AG04450 (cell line): ENCODE results near the gene ADGRA1. TPM values are rescaled to one million over a fixed set of nuclear protein-coding genes. Genes with fewer than 3 reads are reported as not detected.

Experiments
- CTCF ChIA-PET: fragments of 300-600, 350-600 bp; formaldehyde crosslinking; extraction: SDS; loops from one replicate; lab custom pipeline; 2022; ENCODE audit warnings: antibody characterized with exemption, inconsistent platforms; lab: Charles Lee
- POLR2A ChIA-PET: fragments of 350-600 bp; formaldehyde crosslinking; extraction: SDS; loops from one replicate; lab custom pipeline; 2021; ENCODE audit warnings: antibody characterized with exemption, inconsistent platforms; lab: Yijun Ruan, JAX
- DNase-seq: peaks from one replicate; pipeline ENCODE4 v3.0.0-alpha.2; 2011; ENCODE audit warnings: low read depth, low spot score
- H3K27ac ChIP-seq: one replicate; pipeline ENCODE4 v1.5.1; 2012; ENCODE audit warnings: low read depth, low read length, control low read depth
- H3K27me3 ChIP-seq: one replicate; pipeline ENCODE4 v1.6.0; 2012; ENCODE audit warnings: low read length; ENCODE audit not compliant: control insufficient read depth, insufficient read depth
- H3K4me3 ChIP-seq: 2 replicates; pipeline ENCODE4 v1.5.1; 2011; ENCODE audit warnings: mild to moderate bottlenecking, low read depth, low read length, control low read depth
- H3K9me3 ChIP-seq: 2 replicates; pipeline ENCODE4 v1.5.1; 2012; ENCODE audit warnings: low read length; ENCODE audit not compliant: control insufficient read depth, insufficient read depth
- CTCF ChIP-seq: IDR thresholded peaks from 2 replicates; pipeline ENCODE4 v1.5.1; 2011; ENCODE audit warnings: low read depth, low read length, control low read depth, inconsistent platforms
- polyA plus RNA-seq: library from polyadenylated mRNA; depleted of rRNA; stranded (reverse); fragments of >200 nt; gene quantifications from 2 replicates; pipeline ENCODE4 v1.2.3, GENCODE V29; 2011

The ADGRA1 gene
- polyA plus RNA-seq, 1 experiment, result not detected

- Histone ChIP-seq H3K9me3 (no peaks in the 10 kb centered on the region; the same call in 1 of the 2 replicates), H3K4me3 (no peak overlapping the region), H3K27me3 (peaks cover 13% of the 10 kb centered on the region), H3K27ac (no peak overlapping the region)
- ChIA-PET CTCF (no interaction called here), POLR2A (no interaction called here)
- TF ChIP-seq CTCF, result no peak
- DNase-seq, result no peak
Observed at GRCh38 chr10:133094286-133094685, 6.6 kb downstream of the ADGRA1 start.

GRCh38 chr10:133094866-133095265, 7.1 kb downstream of the ADGRA1 start:
- Histone ChIP-seq H3K27me3 (peaks cover 8% of the 10 kb centered on the region), H3K4me3 (no peak overlapping the region), H3K27ac (no peak overlapping the region), H3K9me3 (no peaks in the 10 kb centered on the region; the same call in 1 of the 2 replicates)
- no peak for DNase-seq
- ChIA-PET CTCF (no interaction called here), POLR2A (no interaction called here)
- no peak for TF ChIP-seq CTCF

- CTCF ChIA-PET, result no interaction called here
- no peak overlapping the region for H3K4me3 ChIP-seq
Observed at GRCh38 chr10:133095586-133095985, 7.9 kb downstream of the ADGRA1 start.

GRCh38 chr10:133096616-133097269, 9.0 kb downstream of the ADGRA1 start:
- TF ChIP-seq CTCF, result no peak
- Histone ChIP-seq H3K4me3 (no peak overlapping the region), H3K9me3 (no peaks in the 10 kb centered on the region; the same call in 1 of the 2 replicates), H3K27ac (no peak overlapping the region), H3K27me3 (peaks cover 7% of the 10 kb centered on the region)
- POLR2A ChIA-PET, result no interaction called here
- DNase-seq, result no peak
- CTCF ChIA-PET, result no interaction called here

More at GRCh38 chr10:133095586-133095985, 7.9 kb downstream of the ADGRA1 start:
- Histone ChIP-seq H3K9me3 (no peaks in the 10 kb centered on the region; the same call in 1 of the 2 replicates), H3K27me3 (peaks cover 4% of the 10 kb centered on the region), H3K27ac (no peak overlapping the region)
- POLR2A ChIA-PET, result no interaction called here
- TF ChIP-seq CTCF, result no peak
- DNase-seq, result no peak

GRCh38 chr10:133097418-133097817, 9.7 kb downstream of the ADGRA1 start:
- ChIA-PET CTCF (no interaction called here), POLR2A (no interaction called here)
- H3K27me3 ChIP-seq, result peaks cover 4% of the 10 kb centered on the region
- no peak overlapping the region for H3K27ac ChIP-seq
- no peaks in the 10 kb centered on the region; the same call in 1 of the 2 replicates for H3K9me3 ChIP-seq
- DNase-seq, result no peak
- no peak for TF ChIP-seq CTCF
- H3K4me3 ChIP-seq, result no peak overlapping the region
